ENCODE measurements around the gene TMEM40.

The TMEM40 gene

DNA sequence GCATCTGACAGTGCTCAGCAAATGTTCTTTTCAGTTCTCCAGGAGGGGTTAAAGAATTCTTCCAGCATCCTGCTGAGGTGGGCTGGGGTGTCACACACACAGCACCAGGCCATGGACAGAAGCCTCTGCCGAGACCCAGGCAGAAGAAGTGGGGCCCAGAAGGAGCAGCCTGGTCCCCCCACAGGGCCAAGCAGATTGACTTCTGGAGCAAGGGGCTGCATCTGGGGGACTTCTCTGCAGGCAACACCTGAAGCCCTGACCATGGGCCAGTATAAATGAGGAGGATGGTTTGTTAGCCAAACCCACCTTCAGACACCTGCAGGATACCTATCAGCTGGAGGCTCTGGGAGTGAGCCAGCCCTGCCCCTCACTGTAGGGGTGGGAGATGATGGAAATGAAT is 16.2 kb upstream of the TMEM40 start:
- 83% methylated on average over 1 of the region's 1 CpG for WGBS (ENCODE audit: insufficient coverage)
- POLR2A ChIA-PET = interaction anchor here (0.6 kb wide), 1 partner anchor 25 kb away, joined by 3 read pairs; no protein-coding TSS in a partner anchor

GRCh38 chr3:12774619-12775018 is 15.6 kb upstream of the TMEM40 start:
- 79% methylated on average over 4 of the region's 4 CpGs for WGBS (ENCODE audit: insufficient coverage)
- Histone ChIP-seq H3K27me3 (replicated peaks in 2 of 5; ENCODE audit: control insufficient read depth in 4 of 5, insufficient read depth in 5 of 5, low read length in 4 of 5) (no peaks in the 10 kb centered on the region), H3K9me3 (ENCODE audit: control extremely low read depth in 1 of 5, control insufficient read depth in 4 of 5, insufficient read depth in 2 of 5, low read depth in 1 of 5, low read length in 4 of 5) (peaks cover 0 to 9% (median 0%) of the 10 kb centered on the region in 5 experiments), H3K4me1 (ENCODE audit: control extremely low read depth in 1 of 4, control insufficient read depth in 4 of 4, insufficient read depth in 4 of 4, low read length in 3 of 4) (peaks cover 0 to 5% (median 5%) of the 10 kb centered on the region in 4 experiments), H3K36me3 (ENCODE audit: control insufficient read depth in 4 of 4, insufficient read depth in 4 of 4, low read length in 3 of 4) (no peaks in the 10 kb centered on the region), H3K27ac (ENCODE audit: insufficient read depth in 1 of 2, low read depth in 1 of 2, low read length in 2 of 2, poor library complexity in 1 of 2, severe bottlenecking in 2 of 2) (no peak overlapping the region), H3K4me3 (ENCODE audit: control insufficient read depth in 1 of 7, extremely low read depth in 1 of 7, insufficient read depth in 4 of 7, low read depth in 2 of 7, low read length in 6 of 7) (no peak overlapping the region)
- POLR2A ChIA-PET = no interaction called here
- DNase-seq = no peak
- CTCF ChIA-PET = interaction anchor here (0.8 to 3.8 kb wide), 3 partner anchors 8 to 18 kb away, joined by 3 to 15 read pairs (median 4); no protein-coding TSS in a partner anchor

More for the DNA sequence above, 16.2 kb upstream of the TMEM40 start:
- H3K9me3 ChIP-seq (ENCODE audit: control extremely low read depth in 1 of 5, control insufficient read depth in 4 of 5, insufficient read depth in 2 of 5, low read depth in 1 of 5, low read length in 4 of 5) = peaks cover 0 to 9% (median 0%) of the 10 kb centered on the region in 5 experiments
- H3K27me3 ChIP-seq (replicated peaks in 2 of 5; ENCODE audit: control insufficient read depth in 4 of 5, insufficient read depth in 5 of 5, low read length in 4 of 5) = no peaks in the 10 kb centered on the region
- DNase-seq = no peak
- CTCF ChIA-PET = interaction anchor here (1.5 to 3.8 kb wide), 2 partner anchors 9 to 13 kb away, joined by 4 to 15 read pairs; no protein-coding TSS in a partner anchor
- H3K4me1 ChIP-seq (ENCODE audit: control extremely low read depth in 1 of 4, control insufficient read depth in 4 of 4, insufficient read depth in 4 of 4, low read length in 3 of 4) = peaks cover 0 to 5% (median 5%) of the 10 kb centered on the region in 4 experiments
- H3K36me3 ChIP-seq (ENCODE audit: control insufficient read depth in 4 of 4, insufficient read depth in 4 of 4, low read length in 3 of 4) = no peaks in the 10 kb centered on the region
- no peak overlapping the region for H3K4me3 ChIP-seq (ENCODE audit: control insufficient read depth in 1 of 7, extremely low read depth in 1 of 7, insufficient read depth in 4 of 7, low read depth in 2 of 7, low read length in 6 of 7)
- H3K27ac ChIP-seq (ENCODE audit: insufficient read depth in 1 of 2, low read depth in 1 of 2, low read length in 2 of 2, poor library complexity in 1 of 2, severe bottlenecking in 2 of 2) = no peak overlapping the region

- Histone ChIP-seq H3K9me3 (ENCODE audit: control extremely low read depth in 1 of 5, control insufficient read depth in 4 of 5, insufficient read depth in 2 of 5, low read depth in 1 of 5, low read length in 4 of 5) (peaks cover 0 to 9% (median 0%) of the 10 kb centered on the region in 5 experiments), H3K36me3 (ENCODE audit: control insufficient read depth in 4 of 4, insufficient read depth in 4 of 4, low read length in 3 of 4) (no peaks in the 10 kb centered on the region), H3K27ac (ENCODE audit: insufficient read depth in 1 of 2, low read depth in 1 of 2, low read length in 2 of 2, poor library complexity in 1 of 2, severe bottlenecking in 2 of 2) (no peak overlapping the region), H3K4me1 (ENCODE audit: control extremely low read depth in 1 of 4, control insufficient read depth in 4 of 4, insufficient read depth in 4 of 4, low read length in 3 of 4) (peaks cover 0 to 5% (median 5%) of the 10 kb centered on the region in 4 experiments), H3K4me3 (ENCODE audit: control insufficient read depth in 1 of 7, extremely low read depth in 1 of 7, insufficient read depth in 4 of 7, low read depth in 2 of 7, low read length in 6 of 7) (no peak overlapping the region), H3K27me3 (replicated peaks in 2 of 5; ENCODE audit: control insufficient read depth in 4 of 5, insufficient read depth in 5 of 5, low read length in 4 of 5) (no peaks in the 10 kb centered on the region)
- no peak for DNase-seq
- no CpG with 5 or more reads among the region's 1 CpG for WGBS (ENCODE audit: insufficient coverage)
- ChIA-PET CTCF (interaction anchor here (3.8 kb wide), 1 partner anchor 14 kb away, joined by 15 read pairs; no protein-coding TSS in a partner anchor), POLR2A (no interaction called here)
Measured at GRCh38 chr3:12773710-12774086, 14.6 kb upstream of the TMEM40 start.

GRCh38 chr3:12773030-12773709 is 14.1 kb upstream of the TMEM40 start:
- WGBS (ENCODE audit: insufficient coverage) = 56% methylated on average over 2 of the region's 2 CpGs
- CTCF ChIA-PET = no interaction called here
- POLR2A ChIA-PET = no interaction called here
- DNase-seq = peak in 2 of 3 donors; percentile 37 to 53
- Histone ChIP-seq H3K27me3 (replicated peaks in 2 of 5; ENCODE audit: control insufficient read depth in 4 of 5, insufficient read depth in 5 of 5, low read length in 4 of 5) (no peaks in the 10 kb centered on the region), H3K9me3 (ENCODE audit: control extremely low read depth in 1 of 5, control insufficient read depth in 4 of 5, insufficient read depth in 2 of 5, low read depth in 1 of 5, low read length in 4 of 5) (peaks cover 0 to 9% (median 0%) of the 10 kb centered on the region in 5 experiments), H3K36me3 (ENCODE audit: control insufficient read depth in 4 of 4, insufficient read depth in 4 of 4, low read length in 3 of 4) (no peaks in the 10 kb centered on the region), H3K27ac (ENCODE audit: insufficient read depth in 1 of 2, low read depth in 1 of 2, low read length in 2 of 2, poor library complexity in 1 of 2, severe bottlenecking in 2 of 2) (no peak overlapping the region), H3K4me3 (ENCODE audit: control insufficient read depth in 1 of 7, extremely low read depth in 1 of 7, insufficient read depth in 4 of 7, low read depth in 2 of 7, low read length in 6 of 7) (no peak overlapping the region), H3K4me1 (ENCODE audit: control extremely low read depth in 1 of 4, control insufficient read depth in 4 of 4, insufficient read depth in 4 of 4, low read length in 3 of 4) (peaks cover 0 to 5% (median 5%) of the 10 kb centered on the region in 4 experiments)

DNA sequence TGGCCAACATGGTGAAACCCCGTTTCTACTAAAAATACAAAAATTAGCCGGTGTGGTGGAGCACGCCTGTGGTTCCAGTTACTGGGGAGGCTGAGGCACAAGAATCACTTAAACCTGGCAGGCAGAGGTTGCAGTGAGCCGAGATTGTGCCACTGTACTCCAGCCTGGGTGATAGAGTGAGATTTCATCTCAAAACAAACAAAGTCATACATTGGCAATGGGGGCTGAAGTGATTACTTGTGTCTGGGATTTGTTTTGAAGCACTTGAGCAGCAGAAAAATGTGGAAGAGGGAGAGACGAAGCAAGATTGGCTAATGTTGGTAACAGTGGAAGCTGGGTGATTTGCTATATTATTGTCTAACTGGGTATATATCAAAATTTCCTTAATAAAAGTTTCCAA is 13.4 kb upstream of the TMEM40 start:
- no peaks in the 10 kb centered on the region for H3K27me3 ChIP-seq (replicated peaks in 2 of 5; ENCODE audit: control insufficient read depth in 4 of 5, insufficient read depth in 5 of 5, low read length in 4 of 5)
- H3K36me3 ChIP-seq (ENCODE audit: control insufficient read depth in 4 of 4, insufficient read depth in 4 of 4, low read length in 3 of 4) = no peaks in the 10 kb centered on the region
- H3K4me3 ChIP-seq (ENCODE audit: control insufficient read depth in 1 of 7, extremely low read depth in 1 of 7, insufficient read depth in 4 of 7, low read depth in 2 of 7, low read length in 6 of 7) = no peak overlapping the region
- peaks cover 0 to 9% (median 0%) of the 10 kb centered on the region in 5 experiments for H3K9me3 ChIP-seq (ENCODE audit: control extremely low read depth in 1 of 5, control insufficient read depth in 4 of 5, insufficient read depth in 2 of 5, low read depth in 1 of 5, low read length in 4 of 5)
- ChIA-PET POLR2A (no interaction called here), CTCF (interaction anchor here (1.1 kb wide), 1 partner anchor 9 kb away, joined by 3 read pairs; no protein-coding TSS in a partner anchor)
- H3K27ac ChIP-seq (ENCODE audit: insufficient read depth in 1 of 2, low read depth in 1 of 2, low read length in 2 of 2, poor library complexity in 1 of 2, severe bottlenecking in 2 of 2) = no peak overlapping the region
- 100% methylated on average over 2 of the region's 5 CpGs for WGBS (ENCODE audit: insufficient coverage)
- no peak for DNase-seq
- H3K4me1 ChIP-seq (ENCODE audit: control extremely low read depth in 1 of 4, control insufficient read depth in 4 of 4, insufficient read depth in 4 of 4, low read length in 3 of 4) = peaks cover 0 to 5% (median 5%) of the 10 kb centered on the region in 4 experiments

- ChIA-PET CTCF (no interaction called here), POLR2A (no interaction called here)
- Histone ChIP-seq H3K27ac (ENCODE audit: insufficient read depth in 1 of 2, low read depth in 1 of 2, low read length in 2 of 2, poor library complexity in 1 of 2, severe bottlenecking in 2 of 2) (no peak overlapping the region), H3K36me3 (ENCODE audit: control insufficient read depth in 4 of 4, insufficient read depth in 4 of 4, low read length in 3 of 4) (no peaks in the 10 kb centered on the region), H3K9me3 (ENCODE audit: control extremely low read depth in 1 of 5, control insufficient read depth in 4 of 5, insufficient read depth in 2 of 5, low read depth in 1 of 5, low read length in 4 of 5) (peaks cover 0 to 9% (median 0%) of the 10 kb centered on the region in 5 experiments), H3K4me3 (ENCODE audit: control insufficient read depth in 1 of 7, extremely low read depth in 1 of 7, insufficient read depth in 4 of 7, low read depth in 2 of 7, low read length in 6 of 7) (no peak overlapping the region), H3K27me3 (replicated peaks in 2 of 5; ENCODE audit: control insufficient read depth in 4 of 5, insufficient read depth in 5 of 5, low read length in 4 of 5) (no peaks in the 10 kb centered on the region), H3K4me1 (ENCODE audit: control extremely low read depth in 1 of 4, control insufficient read depth in 4 of 4, insufficient read depth in 4 of 4, low read length in 3 of 4) (peaks cover 0 to 5% (median 5%) of the 10 kb centered on the region in 4 experiments)
- 100% methylated on average over 7 of the region's 9 CpGs for WGBS (ENCODE audit: insufficient coverage)
- no peak for DNase-seq
Measured at GRCh38 chr3:12771236-12771635, 12.2 kb upstream of the TMEM40 start.

- H3K36me3 ChIP-seq (ENCODE audit: control insufficient read depth in 4 of 4, insufficient read depth in 4 of 4, low read length in 3 of 4) = no peaks in the 10 kb centered on the region
- 67% methylated on average over 1 of the region's 2 CpGs for WGBS (ENCODE audit: insufficient coverage)
- H3K27me3 ChIP-seq (replicated peaks in 2 of 5; ENCODE audit: control insufficient read depth in 4 of 5, insufficient read depth in 5 of 5, low read length in 4 of 5) = no peaks in the 10 kb centered on the region
- CTCF ChIA-PET = interaction anchor here (1.3 kb wide), 1 partner anchor 9 kb away, joined by 5 read pairs; no protein-coding TSS in a partner anchor
- peaks cover 0 to 8% (median 0%) of the 10 kb centered on the region in 5 experiments for H3K9me3 ChIP-seq (ENCODE audit: control extremely low read depth in 1 of 5, control insufficient read depth in 4 of 5, insufficient read depth in 2 of 5, low read depth in 1 of 5, low read length in 4 of 5)
- no peak overlapping the region for H3K4me3 ChIP-seq (ENCODE audit: control insufficient read depth in 1 of 7, extremely low read depth in 1 of 7, insufficient read depth in 4 of 7, low read depth in 2 of 7, low read length in 6 of 7)
- POLR2A ChIA-PET = no interaction called here
- peaks cover 0 to 5% (median 5%) of the 10 kb centered on the region in 4 experiments for H3K4me1 ChIP-seq (ENCODE audit: control extremely low read depth in 1 of 4, control insufficient read depth in 4 of 4, insufficient read depth in 4 of 4, low read length in 3 of 4)
- no peak for DNase-seq
- H3K27ac ChIP-seq (ENCODE audit: insufficient read depth in 1 of 2, low read depth in 1 of 2, low read length in 2 of 2, poor library complexity in 1 of 2, severe bottlenecking in 2 of 2) = no peak overlapping the region
Measured at GRCh38 chr3:12769761-12770160, 10.7 kb upstream of the TMEM40 start.
